HG02884 (cell line): ENCODE data around the gene MYL10.

Experiments used
- ATAC-seq: cut with Tn5 transposase; IDR thresholded peaks from one replicate; pipeline ENCODE4 v1.9.1; 2021; ENCODE audit warnings: mild to moderate bottlenecking, moderate library complexity; ENCODE audit not compliant: unreplicated experiment

Gene MYL10

GRCh38 chr7:101578552-101578951 lies 50.5 kb downstream of the MYL10 start:
- ATAC-seq, result no peak

GRCh38 chr7:101576998-101577397 lies 52.1 kb downstream of the MYL10 start:
- ATAC-seq, result no peak

- ATAC-seq, result no peak
Measured at GRCh38 chr7:101575721-101576120, 53.4 kb downstream of the MYL10 start.

GRCh38 chr7:101575168-101575567 lies 53.9 kb downstream of the MYL10 start:
- ATAC-seq, result no peak

- ATAC-seq, result no peak
Measured at GRCh38 chr7:101572156-101572555, 56.9 kb downstream of the MYL10 start.

GRCh38 chr7:101567230-101567629 lies 61.9 kb downstream of the MYL10 start:
- ATAC-seq, result no peak

GRCh38 chr7:101565601-101566209 lies 63.4 kb downstream of the MYL10 start:
- ATAC-seq, result no peak

- no peak for ATAC-seq
Measured at GRCh38 chr7:101564778-101565211, 64.3 kb downstream of the MYL10 start.

- no peak for ATAC-seq
Measured at GRCh38 chr7:101563943-101564777, 64.9 kb downstream of the MYL10 start.
